PC-9 (cell line): Measurements from ENCODE around the gene FBXO34. TPM values are rescaled to one million over a fixed set of nuclear protein-coding genes. Genes with fewer than 3 reads are reported as not detected.

Experiments used
- Bru-seq: library from RNA; stranded (reverse); fragments of 400-500 nt; gene quantifications from one replicate; lab custom pipeline; 2021; lab: Mats Ljungman, UMichigan
- BruChase-seq, 2 experiments: library from RNA; stranded (reverse); fragments of 400-500 nt; gene quantifications; one replicate each; lab custom pipeline; 2021; lab: Mats Ljungman, UMichigan
- BruUV-seq: library from RNA; stranded (reverse); fragments of 400-500 nt; replicated peaks from 2 replicates; lab custom pipeline; 2021; lab: Mats Ljungman, UMichigan
- CTCF ChIA-PET: fragments of 300-600 bp; sonication (Branson Sonifier 250); formaldehyde crosslinking; loops from one replicate; lab custom pipeline; 2022; ENCODE audit warnings: antibody characterized with exemption; lab: Charles Lee
- POLR2A ChIA-PET: fragments of 300-600 bp; sonication (Branson Sonifier 250); formaldehyde crosslinking; loops from one replicate; lab custom pipeline; 2022; ENCODE audit warnings: antibody characterized with exemption; ENCODE audit not compliant: unreplicated experiment; lab: Charles Lee
- DNase-seq, 2 experiments: peaks; one replicate each; pipeline versions ENCODE4 v3.0.0 to v3.0.0-alpha.2; 2015 to 2022; ENCODE audit warnings: mixed read lengths in 1 of 2
- H2AFZ ChIP-seq: fragments of 200-600 bp; sonication (generic); 2 replicates; pipeline ENCODE4 v1.8.1; 2017; ENCODE audit warnings: antibody characterized with exemption
- H3F3A ChIP-seq: fragments of 200-600 bp; sonication (generic); 2 replicates; pipeline ENCODE4 v1.8.1; 2017; ENCODE audit warnings: antibody characterized with exemption, mild to moderate bottlenecking, low read depth; ENCODE audit not compliant: insufficient read depth
- H3K27ac ChIP-seq: fragments of 200-600 bp; sonication (generic); 2 replicates; pipeline ENCODE4 v1.6.1; 2016; ENCODE audit warnings: mixed run types
- H3K27me3 ChIP-seq: fragments of 200-600 bp; sonication (generic); 2 replicates; pipeline ENCODE4 v1.6.1; 2016; ENCODE audit warnings: low read depth, mixed run types; ENCODE audit not compliant: insufficient read depth
- H3K36me3 ChIP-seq: fragments of 200-600 bp; sonication (generic); 2 replicates; pipeline ENCODE4 v1.6.1; 2016; ENCODE audit warnings: low read depth, mixed run types
- H3K4me1 ChIP-seq: fragments of 200-600 bp; sonication (generic); replicated peaks from 2 replicates; pipeline ENCODE4 v1.6.1; 2016; ENCODE audit warnings: mixed run types; ENCODE audit not compliant: insufficient read depth
- H3K4me2 ChIP-seq: fragments of 200-600 bp; sonication (generic); 2 replicates; pipeline ENCODE4 v1.6.1; 2017; ENCODE audit warnings: mixed run types
- H3K4me3 ChIP-seq: fragments of 200-600 bp; sonication (generic); 2 replicates; pipeline ENCODE4 v1.6.1; 2016; ENCODE audit warnings: mixed run types
- H3K79me2 ChIP-seq: fragments of 200-600 bp; sonication (generic); 2 replicates; pipeline ENCODE4 v1.6.1; 2017; ENCODE audit warnings: low read depth, mixed run types
- H3K9me2 ChIP-seq: fragments of 200-600 bp; sonication (generic); 2 replicates; pipeline ENCODE4 v1.8.1; 2017; ENCODE audit warnings: mild to moderate bottlenecking; ENCODE audit not compliant: insufficient read depth
- H3K9me3 ChIP-seq: fragments of 200-600 bp; sonication (generic); 2 replicates; pipeline ENCODE4 v1.8.1; 2016; ENCODE audit warnings: low read depth; ENCODE audit not compliant: insufficient read depth
- H4K20me1 ChIP-seq: fragments of 200-600 bp; sonication (generic); 2 replicates; pipeline ENCODE4 v1.8.1; 2017; ENCODE audit not compliant: insufficient read depth
- EZH2 ChIP-seq: fragments of 200-600 bp; sonication (generic); IDR thresholded peaks from 2 replicates; pipeline ENCODE4 v1.8.0; 2017; ENCODE audit warnings: antibody characterized with exemption, low read depth
- intact Hi-C: fragments of 100-400 bp; cut with micrococcal nuclease; formaldehyde crosslinking; loops from one replicate; pipeline ENCODE4 v1.10.0; 2022; ENCODE audit not compliant: unreplicated experiment
- long read RNA-seq: library from polyadenylated mRNA; stranded (forward); transcript quantifications from one replicate; pipeline ENCODE4 v2.0.0, GENCODE V29; 2022
- total RNA-seq: library from RNA; stranded (reverse); gene quantifications from 2 replicates; pipeline ENCODE4 v1.2.3, GENCODE V29; 2021
- TF ChIP-seq, protein P1 (sequence below): fragments of 200-600 bp; sonication (generic); conservative IDR thresholded peaks from 2 replicates; pipeline ENCODE4 v1.6.1; 2017; ENCODE audit warnings: mixed run types, antibody characterized with exemption, mild to moderate bottlenecking, moderate library complexity

The FBXO34 gene
- total RNA-seq (32.8 and 33.1 TPM in 2 replicates), Bru-seq, nascent RNA (percentile 93 among the genes with signal in this experiment), BruChase-seq, experiment 1, labeled RNA remaining after a 2-hour chase (percentile 93 among the genes with signal in this experiment), BruChase-seq, experiment 2, labeled RNA remaining after a 6-hour chase (percentile 83 among the genes with signal in this experiment)
- long read RNA-seq, transcript FBXO34-201 (2 exons, 3,464 nt), result major isoform, 37 of 46 reads
- long read RNA-seq, partial matches to known transcripts, result 0 of 46 reads
- long read RNA-seq, other reads (novel, unspliced or antisense), result 9 of 46 reads

GRCh38 chr14:55270832-55271571 lies at the start of gene FBXO34:
FBXO34 (plus strand) TSS chr14:55271421; CDS start chr14:55350391, 78,970 bp downstream.
- ChIA-PET POLR2A (no interaction called here), CTCF (interaction anchor here (0.7 to 1.1 kb wide), 5 partner anchors 9 to 157 kb away, joined by 3 to 17 read pairs (median 3); no protein-coding TSS in a partner anchor)
- Histone ChIP-seq H2AFZ (peak within 1 kb of the TSS; percentile 84), H3F3A (no peaks in the 10 kb centered on the region), H3K9me2 (no peaks in the 10 kb centered on the region), H3K9me3 (no peaks in the 10 kb centered on the region), H3K4me3 (peak within 1 kb of the TSS; percentile 98), H4K20me1 (peaks cover 22% of the 10 kb centered on the region; the same call in 1 of the 2 replicates), H3K79me2 (peaks cover 43% of the 10 kb centered on the region), H3K27ac (peak within 1 kb of the TSS; percentile 71), H3K36me3 (no peaks in the 10 kb centered on the region), H3K4me1 (peaks cover 37% of the 10 kb centered on the region), H3K27me3 (no peaks in the 10 kb centered on the region), H3K4me2 (peak within 1 kb of the TSS; percentile 90)
- DNase-seq, result peak; percentile 86 to 99
- intact Hi-C loops, result loop anchor here (1.0 to 5.0 kb wide), 5 partner anchors 58 to 159 kb away; partner anchors contain the start of gene ATG14
- no peak for TF ChIP-seq EZH2
- TF ChIP-seq, protein P1, sequence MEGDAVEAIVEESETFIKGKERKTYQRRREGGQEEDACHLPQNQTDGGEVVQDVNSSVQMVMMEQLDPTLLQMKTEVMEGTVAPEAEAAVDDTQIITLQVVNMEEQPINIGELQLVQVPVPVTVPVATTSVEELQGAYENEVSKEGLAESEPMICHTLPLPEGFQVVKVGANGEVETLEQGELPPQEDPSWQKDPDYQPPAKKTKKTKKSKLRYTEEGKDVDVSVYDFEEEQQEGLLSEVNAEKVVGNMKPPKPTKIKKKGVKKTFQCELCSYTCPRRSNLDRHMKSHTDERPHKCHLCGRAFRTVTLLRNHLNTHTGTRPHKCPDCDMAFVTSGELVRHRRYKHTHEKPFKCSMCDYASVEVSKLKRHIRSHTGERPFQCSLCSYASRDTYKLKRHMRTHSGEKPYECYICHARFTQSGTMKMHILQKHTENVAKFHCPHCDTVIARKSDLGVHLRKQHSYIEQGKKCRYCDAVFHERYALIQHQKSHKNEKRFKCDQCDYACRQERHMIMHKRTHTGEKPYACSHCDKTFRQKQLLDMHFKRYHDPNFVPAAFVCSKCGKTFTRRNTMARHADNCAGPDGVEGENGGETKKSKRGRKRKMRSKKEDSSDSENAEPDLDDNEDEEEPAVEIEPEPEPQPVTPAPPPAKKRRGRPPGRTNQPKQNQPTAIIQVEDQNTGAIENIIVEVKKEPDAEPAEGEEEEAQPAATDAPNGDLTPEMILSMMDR, result peak; percentile 94
- BruUV-seq, result TSS peak; percentile 90

DNA sequence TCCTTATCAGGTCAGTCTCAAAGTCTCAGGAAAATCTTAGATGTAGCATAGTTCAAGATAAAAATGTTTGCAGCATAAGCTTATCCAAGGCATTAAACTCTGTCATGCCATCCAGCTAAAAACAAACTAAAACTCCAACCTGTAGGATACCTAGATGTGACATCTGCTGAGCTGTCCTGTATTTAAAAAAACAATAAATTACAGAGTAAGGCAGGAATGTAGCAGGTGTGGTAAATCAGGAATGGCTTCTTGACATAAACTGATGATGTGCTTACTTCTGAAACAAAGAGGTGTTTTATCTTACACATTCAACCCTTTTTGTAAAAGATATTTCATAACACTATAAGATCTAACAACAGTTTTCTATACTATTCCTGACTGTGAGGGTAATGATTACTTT lies 49.3 kb upstream of the FBXO34 start:
- no peaks in the 10 kb centered on the region for H4K20me1 ChIP-seq
- H3K9me2 ChIP-seq, result no peaks in the 10 kb centered on the region
- no peaks in the 10 kb centered on the region for H3F3A ChIP-seq
- H3K9me3 ChIP-seq, result no peaks in the 10 kb centered on the region; the same call in 1 of the 2 replicates
- TF ChIP-seq EZH2, result no peak
- TF ChIP-seq, protein P1, result no peak
- CTCF ChIA-PET, result no interaction called here
- no peak overlapping the region for H2AFZ ChIP-seq
- H3K4me2 ChIP-seq, result 0 out of 2 replicates have a peak overlapping the region, but pooled peaks have one; percentile 1
- intact Hi-C loops, result no loop called here
- H3K4me3 ChIP-seq, result no peak overlapping the region
- no peak overlapping the region for H3K27ac ChIP-seq
- no peaks in the 10 kb centered on the region for H3K36me3 ChIP-seq
- peaks cover 13% of the 10 kb centered on the region for H3K4me1 ChIP-seq
- POLR2A ChIA-PET, result interaction anchor here (0.7 kb wide), 1 partner anchor 21 kb away, joined by 4 read pairs; no protein-coding TSS in a partner anchor
- H3K79me2 ChIP-seq, result no peaks in the 10 kb centered on the region
- peak in 1 of 2 experiments; percentile 76 for DNase-seq
- BruUV-seq, result no TSS peak
- H3K27me3 ChIP-seq, result no peaks in the 10 kb centered on the region

- Histone ChIP-seq H3K79me2 (no peaks in the 10 kb centered on the region), H4K20me1 (no peaks in the 10 kb centered on the region), H3F3A (no peaks in the 10 kb centered on the region), H3K4me1 (peaks cover 13% of the 10 kb centered on the region), H2AFZ (no peak overlapping the region), H3K27me3 (no peaks in the 10 kb centered on the region), H3K4me2 (no peak overlapping the region), H3K27ac (no peak overlapping the region), H3K4me3 (no peak overlapping the region), H3K36me3 (no peaks in the 10 kb centered on the region), H3K9me3 (no peaks in the 10 kb centered on the region; the same call in 1 of the 2 replicates), H3K9me2 (no peaks in the 10 kb centered on the region)
- DNase-seq, result no peak
- no TSS peak for BruUV-seq
- POLR2A ChIA-PET, result no interaction called here
- CTCF ChIA-PET, result no interaction called here
- TF ChIP-seq, protein P1, result no peak
- TF ChIP-seq EZH2, result no peak
- intact Hi-C loops, result no loop called here
Observed at GRCh38 chr14:55223364-55223763, 47.9 kb upstream of the FBXO34 start.
